Measurements from ENCODE around the gene WDR37. TPM values are rescaled to one million over a fixed set of nuclear protein-coding genes. Genes with fewer than 3 reads are reported as not detected.

The WDR37 gene
- total RNA-seq, 1 donor from 2014 or later = 13.6 TPM

DNA sequence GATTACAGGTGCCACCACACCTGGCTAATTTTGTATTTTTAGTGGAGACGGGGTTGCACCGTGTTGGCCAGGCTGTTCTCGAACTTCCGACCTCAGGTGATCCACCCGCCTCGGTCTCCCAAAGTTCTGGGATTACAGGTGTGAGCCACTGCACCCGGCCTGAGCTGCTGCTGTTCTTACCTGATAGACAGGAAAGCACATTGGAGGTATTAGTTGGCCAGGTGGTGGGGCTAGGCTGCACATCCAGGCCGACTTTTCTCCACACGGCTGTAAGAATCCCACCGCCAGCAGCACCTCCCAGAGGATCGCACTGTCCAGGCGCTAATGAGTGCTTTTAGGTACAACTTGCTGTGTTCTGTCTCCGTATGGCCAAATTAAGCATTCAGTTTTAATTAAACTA is 112.6 kb downstream of the WDR37 start:
- no peak for DNase-seq (ENCODE audit: low read depth)

DNA sequence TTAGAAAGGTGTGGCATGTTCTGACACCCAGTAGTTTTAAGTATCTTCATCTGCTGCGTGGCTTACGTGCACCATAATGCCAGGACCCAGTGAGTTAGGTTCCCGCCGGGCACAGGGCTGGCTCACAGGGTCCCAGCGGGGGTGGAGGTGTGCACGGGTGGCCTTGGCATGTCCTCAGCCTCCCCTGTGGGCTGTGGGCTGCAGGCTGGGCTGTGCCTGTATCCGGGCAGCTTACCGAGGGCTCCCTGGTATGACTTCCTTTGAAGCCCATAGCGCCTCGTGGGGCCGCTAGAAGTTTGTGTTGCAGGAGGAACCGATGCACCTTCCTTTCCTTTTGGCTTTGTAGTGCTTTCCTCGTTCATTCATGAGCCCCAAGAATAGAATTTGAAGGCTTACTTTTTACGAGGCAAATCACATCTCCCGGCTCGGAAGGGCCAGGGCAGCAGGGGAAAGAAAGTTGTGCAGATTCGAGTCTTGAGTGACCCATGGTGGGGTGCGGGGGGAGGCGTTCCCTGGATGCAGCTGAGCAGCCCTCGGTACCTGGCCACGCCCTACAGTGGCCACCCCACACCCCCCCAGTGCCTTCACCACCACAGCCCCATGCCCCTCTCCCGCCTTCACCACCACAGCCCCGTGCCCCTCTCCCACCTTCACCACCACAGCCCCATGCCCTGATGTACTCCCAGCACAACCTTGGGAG is 113.2 kb downstream of the WDR37 start:
- no peak for DNase-seq (ENCODE audit: low read depth)

GRCh38 chr10:1169981-1170866 is 114.0 kb downstream of the WDR37 start:
- no peak for DNase-seq (ENCODE audit: low read depth)

DNA sequence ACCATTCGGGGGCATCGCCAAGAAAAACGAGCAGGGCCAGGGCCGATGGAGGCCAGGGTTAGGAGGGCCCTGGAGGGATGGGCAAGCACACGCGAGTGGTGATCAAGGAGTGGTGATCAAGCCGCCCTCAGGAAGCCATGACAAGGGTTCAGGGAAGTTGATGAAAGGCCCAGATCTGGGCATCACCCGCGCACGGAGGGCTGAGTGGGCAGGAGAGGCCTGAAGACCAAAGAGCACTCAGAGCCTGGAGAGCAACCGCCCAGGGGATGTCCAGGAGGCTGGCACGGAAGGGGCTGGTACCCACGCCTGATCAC is 114.6 kb downstream of the WDR37 start:
- DNase-seq (ENCODE audit: low read depth) = no peak

DNA sequence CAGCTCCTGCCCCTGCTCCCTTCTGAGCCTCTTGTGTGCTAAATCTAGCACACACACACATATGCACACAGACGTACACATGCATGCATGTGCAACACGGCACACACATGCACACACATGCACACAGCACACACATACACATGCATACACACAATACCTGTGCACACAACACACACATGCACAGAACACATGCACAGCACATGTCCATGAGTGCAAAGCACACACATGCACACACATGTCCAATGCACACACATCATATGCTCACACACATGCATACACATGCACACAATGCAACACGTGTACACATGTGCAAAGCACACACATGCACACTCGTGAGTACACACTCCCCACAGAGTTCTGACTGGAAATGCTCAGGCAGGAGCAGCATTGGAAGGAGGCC is 115.0 kb downstream of the WDR37 start:
- DNase-seq (ENCODE audit: low read depth) = no peak

DNA sequence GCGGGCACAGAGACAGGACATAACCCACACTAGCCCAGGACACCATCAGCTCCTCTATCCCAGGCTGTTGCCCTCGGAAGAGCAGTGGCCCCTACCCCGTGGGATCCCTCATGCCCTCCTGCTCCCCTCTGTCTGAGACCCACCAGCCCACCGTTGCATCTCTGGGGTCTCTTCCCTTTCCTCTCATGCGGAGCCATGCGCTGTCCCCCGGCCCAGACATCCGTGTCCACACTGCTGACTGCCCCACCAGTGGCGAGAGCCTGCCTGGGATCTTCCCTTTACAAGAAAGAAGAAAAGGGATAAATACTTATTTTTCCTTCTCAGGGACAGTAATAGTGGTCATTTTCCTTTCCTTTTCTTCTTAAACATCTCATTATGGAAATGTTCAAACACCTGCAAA is 115.4 kb downstream of the WDR37 start:
- DNase-seq (ENCODE audit: low read depth) = no peak

GRCh38 chr10:1172256-1172984 is 116.2 kb downstream of the WDR37 start:
- no peak for DNase-seq (ENCODE audit: low read depth)

- DNase-seq (ENCODE audit: low read depth) = no peak
Observed at GRCh38 chr10:1173091-1173490, 116.9 kb downstream of the WDR37 start.

GRCh38 chr10:1174022-1174421 is 117.8 kb downstream of the WDR37 start:
- no peak for DNase-seq (ENCODE audit: low read depth)

DNA sequence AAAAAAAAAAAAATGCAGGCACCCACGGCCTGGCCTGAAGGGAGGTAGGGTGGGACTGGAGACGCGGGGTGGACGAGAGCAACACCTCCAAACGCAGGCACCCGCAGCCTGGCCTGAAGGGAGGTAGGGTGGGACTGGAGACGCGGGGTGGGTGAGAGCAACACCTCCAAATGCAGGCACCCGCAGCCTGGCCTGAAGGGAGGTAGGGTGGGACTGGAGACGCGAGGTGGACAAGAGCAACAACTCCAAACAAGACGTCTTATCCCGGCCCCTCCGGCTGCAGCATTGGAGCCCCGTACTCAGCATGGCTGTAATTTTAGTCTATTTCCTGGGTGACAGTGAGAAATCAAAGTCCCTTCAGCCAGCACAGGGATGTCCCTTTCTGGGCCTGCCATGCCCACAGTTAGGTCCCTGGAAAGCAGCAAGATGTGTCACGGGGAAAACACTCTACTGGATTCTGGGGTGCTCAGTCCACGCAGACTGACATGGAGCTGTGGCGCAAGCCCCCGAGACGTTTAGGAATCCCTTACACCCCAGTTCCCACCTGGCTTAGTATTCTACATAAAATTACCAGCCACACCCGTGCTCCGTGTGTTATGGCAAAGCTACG is 119.9 kb downstream of the WDR37 start:
- DNase-seq (ENCODE audit: low read depth) = no peak

GRCh38 chr10:1177936-1178335 is 121.8 kb downstream of the WDR37 start:
- no peak for DNase-seq (ENCODE audit: low read depth)

- no peak for DNase-seq (ENCODE audit: low read depth)
Observed at GRCh38 chr10:1178506-1178905, 122.3 kb downstream of the WDR37 start.

- no peak for DNase-seq (ENCODE audit: low read depth)
Observed at GRCh38 chr10:1179346-1180070, 123.3 kb downstream of the WDR37 start.

DNA sequence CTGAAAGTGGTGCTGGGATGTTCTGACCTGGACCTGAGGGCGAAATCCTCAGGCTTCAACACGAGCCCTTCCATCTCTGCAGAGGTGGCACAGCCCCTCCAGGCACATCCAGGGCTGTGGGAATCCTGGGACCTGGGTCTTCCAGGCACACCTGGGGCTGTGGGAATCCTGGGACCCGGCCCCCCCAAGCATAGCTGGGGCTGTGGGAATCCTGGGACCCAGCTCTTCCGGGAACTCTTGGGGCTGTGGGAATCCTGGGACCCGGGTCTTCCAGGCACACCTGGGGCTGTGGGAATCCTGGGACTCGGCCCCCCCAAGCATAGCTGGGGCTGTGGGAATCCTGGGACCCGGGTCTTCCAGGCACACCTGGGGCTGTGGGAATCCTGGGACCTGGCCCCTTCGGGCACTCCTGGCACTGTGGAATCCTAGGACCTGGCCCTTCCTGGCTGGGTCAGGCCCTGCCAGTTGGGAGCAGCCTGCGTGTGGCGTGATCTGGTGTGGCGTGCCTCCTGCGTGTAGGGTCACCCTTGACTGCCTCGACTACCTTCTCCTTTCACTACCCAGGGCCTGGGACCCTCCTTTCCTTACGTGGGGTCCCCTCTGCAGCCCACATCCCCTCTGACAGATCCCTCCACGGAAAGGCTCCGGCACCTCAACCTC is 124.0 kb downstream of the WDR37 start:
- DNase-seq (ENCODE audit: low read depth) = no peak

DNA sequence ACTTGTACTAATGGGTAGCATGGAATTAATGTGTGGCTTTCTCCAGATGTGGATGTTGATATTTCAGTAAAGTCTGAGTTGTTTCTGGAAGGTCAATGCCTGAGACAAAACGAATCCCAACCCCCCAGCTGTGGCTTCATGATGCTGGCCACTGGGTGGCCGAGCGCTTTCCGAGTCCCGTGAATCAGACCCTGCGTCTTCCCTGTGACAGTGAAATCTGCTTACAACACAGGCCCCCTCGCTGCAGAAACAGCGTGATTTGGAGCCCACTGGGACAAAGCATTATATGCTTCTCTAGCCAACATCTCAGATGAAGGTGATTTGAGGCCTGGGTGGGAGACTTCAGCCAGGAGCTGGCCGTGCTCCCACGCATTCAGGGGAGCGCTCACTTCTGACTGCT is 124.7 kb downstream of the WDR37 start:
- no peak for DNase-seq (ENCODE audit: low read depth)

Other genes with a start within 250 kb of the WDR37 start
- gene LARP4B, start 124.7 kb upstream of the WDR37 start, total RNA-seq = 28.0 and 33.2 TPM in 2 replicates
- 55.8 and 57.4 TPM in 2 replicates for gene GTPBP4, start 68.0 kb upstream of the WDR37 start, total RNA-seq
- not detected in 2 replicates for gene IDI2, start 30.5 kb upstream of the WDR37 start, total RNA-seq
- gene IDI1, start 7.3 kb upstream of the WDR37 start, total RNA-seq = 181 and 383 TPM in 2 replicates

Measured in myocyte (in vitro differentiated cells).